HCT116 (cell line): ENCODE measurements around the gene ZGPAT. TPM values are rescaled to one million over a fixed set of nuclear protein-coding genes. Genes with fewer than 3 reads are reported as not detected.

Experiments used
- ATAC-seq: fragments of 200-7000 bp; cut with Tn5 transposase; 2 replicates; pipeline ENCODE4 v1.9.1; 2020; ENCODE audit warnings: mild to moderate bottlenecking, moderate library complexity
- BruUV-seq: library from RNA; stranded (reverse); fragments of 400-500 nt; replicated peaks from 2 replicates; lab custom pipeline; 2021; lab: Mats Ljungman, UMichigan
- CTCF ChIA-PET: fragments of 300-600 bp; sonication (Branson Sonifier 250); formaldehyde crosslinking; loops from one replicate; lab custom pipeline; 2021; ENCODE audit warnings: antibody characterized with exemption; lab: Charles Lee
- POLR2A ChIA-PET: fragments of 300-600, 350-600 bp; sonication (Branson Sonifier 250); formaldehyde crosslinking; loops from one replicate; lab custom pipeline; 2021; ENCODE audit warnings: antibody characterized with exemption; lab: Charles Lee
- RAD21 ChIA-PET, 2 experiments: fragments of 300-600 bp; sonication (Branson Sonifier 250); formaldehyde crosslinking; loops; one replicate each; lab custom pipeline; 2023; ENCODE audit warnings: low total read pairs in 2 of 2; ENCODE audit not compliant: uncharacterized antibody in 2 of 2, unreplicated experiment in 2 of 2, low non-redundant PET in 1 of 2; lab: Charles Lee
- DNase-seq: peaks from one replicate; pipeline ENCODE4 v3.0.0-alpha.2; 2010; ENCODE audit warnings: low read depth, low spot score
- H2AFZ ChIP-seq: fragments of 200-600 bp; shearing (Covaris generic), sonication (generic); 2 replicates; pipeline ENCODE4 v1.6.1; 2017; ENCODE audit warnings: low read depth, mixed run types, mixed read lengths, antibody characterized with exemption, low read length; ENCODE audit not compliant: poor library complexity, severe bottlenecking
- H3K27ac ChIP-seq: 2 replicates; pipeline ENCODE4 v1.5.1; 2012; ENCODE audit warnings: low read depth, low read length
- H3K27me3 ChIP-seq: fragments of 200-600 bp; sonication (generic); 2 replicates; pipeline ENCODE4 v1.6.1; 2016; ENCODE audit warnings: mixed run types, low read length, mixed read lengths; ENCODE audit not compliant: insufficient read depth
- H3K36me3 ChIP-seq, 2 experiments: fragments of 200-500 bp in 1 of 2; fragments of 200-600 bp in 1 of 2; sonication (Bioruptor generic) in 1 of 2; sonication (generic) in 1 of 2; 2 replicates each; pipeline versions ENCODE4 v1.5.1 to v1.6.1; 2014 to 2016; ENCODE audit warnings: low read length in 2 of 2, inconsistent platforms in 1 of 2, mixed read lengths in 1 of 2, mixed run types in 1 of 2; ENCODE audit not compliant: insufficient read depth in 2 of 2, control insufficient read depth in 1 of 2
- H3K4me1 ChIP-seq, 2 experiments: fragments of 200-600 bp in 1 of 2; sonication (generic) in 1 of 2; 2 replicates each; pipeline versions ENCODE4 v1.5.1 to v1.6.1; 2012 to 2017; ENCODE audit warnings: low read length in 2 of 2, inconsistent platforms in 1 of 2, mild to moderate bottlenecking in 1 of 2, mixed read lengths in 1 of 2, mixed run types in 1 of 2, moderate library complexity in 1 of 2; ENCODE audit not compliant: insufficient read depth in 2 of 2, control insufficient read depth in 1 of 2
- H3K4me2 ChIP-seq: fragments of 200-600 bp; sonication (generic); 2 replicates; pipeline ENCODE4 v1.6.1; 2017; ENCODE audit warnings: mixed run types, low read length, mixed read lengths
- H3K4me3 ChIP-seq, 2 experiments: fragments of 200-600 bp in 1 of 2; sonication (generic) in 1 of 2; replicated peaks in 1 of 2; 2 replicates each; pipeline ENCODE4 v1.5.1; 2011 to 2016; ENCODE audit warnings: low read length in 2 of 2, control low read depth in 1 of 2, low read depth in 1 of 2, mild to moderate bottlenecking in 1 of 2, mixed read lengths in 1 of 2, mixed run types in 1 of 2
- H3K79me2 ChIP-seq: fragments of 200-600 bp; sonication (generic); 2 replicates; pipeline ENCODE4 v1.6.1; 2017; ENCODE audit warnings: mild to moderate bottlenecking, mixed run types, low read length, moderate library complexity, mixed read lengths; ENCODE audit not compliant: insufficient read depth
- H3K9ac ChIP-seq: fragments of 200-600 bp; sonication (generic); 2 replicates; pipeline ENCODE4 v1.6.1; 2016; ENCODE audit warnings: low read length, mixed read lengths
- H3K9me2 ChIP-seq: fragments of 200-600 bp; sonication (generic), shearing (Covaris generic); 2 replicates; pipeline ENCODE4 v1.6.1; 2017; ENCODE audit warnings: mixed run types, mild to moderate bottlenecking, moderate library complexity; ENCODE audit not compliant: insufficient read depth
- H3K9me3 ChIP-seq, 2 experiments: fragments of 200-500 bp in 1 of 2; fragments of 200-600 bp in 1 of 2; sonication (Bioruptor generic) in 1 of 2; sonication (generic) in 1 of 2; 2 replicates each; pipeline ENCODE4 v1.6.1; 2014 to 2017; ENCODE audit warnings: low read length in 2 of 2, mixed read lengths in 2 of 2, inconsistent platforms in 1 of 2, low read depth in 1 of 2, mild to moderate bottlenecking in 1 of 2, mixed run types in 1 of 2, moderate library complexity in 1 of 2; ENCODE audit not compliant: control insufficient read depth in 1 of 2, insufficient read depth in 1 of 2
- H4K20me1 ChIP-seq: fragments of 200-600 bp; sonication (generic), shearing (Covaris generic); 2 replicates; pipeline ENCODE4 v1.6.1; 2017; ENCODE audit warnings: mixed run types, mild to moderate bottlenecking, moderate library complexity; ENCODE audit not compliant: insufficient read depth
- intact Hi-C: fragments of 100-400 bp; cut with micrococcal nuclease; formaldehyde crosslinking; loops from 2 replicates; pipeline ENCODE4 v1.10.0; 2022
- total RNA-seq: library from RNA; stranded (reverse); gene quantifications from one replicate; pipeline ENCODE4 v1.2.1, GENCODE V29; 2021; ENCODE audit not compliant: unreplicated experiment
- TF ChIP-seq, protein P1 (sequence below), 3 experiments: fragments of 200-600 bp in 1 of 3; sonication (generic) in 1 of 3; IDR thresholded peaks in 2 of 3; conservative IDR thresholded peaks in 1 of 3; 2 replicates each; pipeline ENCODE4 v1.5.1; 2012 to 2017; ENCODE audit warnings: low read depth in 2 of 3, low read length in 2 of 3, antibody characterized with exemption in 1 of 3, borderline replicate concordance in 1 of 3, control low read depth in 1 of 3, mild to moderate bottlenecking in 1 of 3, mixed read lengths in 1 of 3, mixed run types in 1 of 3, moderate library complexity in 1 of 3; ENCODE audit not compliant: insufficient read depth in 1 of 3
- TF ChIP-seq, protein P2 (sequence below): IDR thresholded peaks from 2 replicates; pipeline ENCODE4 v1.6.1; 2011; ENCODE audit warnings: mild to moderate bottlenecking, low read length, moderate library complexity; ENCODE audit not compliant: insufficient replicate concordance; ENCODE audit errors: extremely low read depth

ZGPAT gene
- total RNA-seq, 1 experiment from 2014 or later: 30.6 TPM

DNA sequence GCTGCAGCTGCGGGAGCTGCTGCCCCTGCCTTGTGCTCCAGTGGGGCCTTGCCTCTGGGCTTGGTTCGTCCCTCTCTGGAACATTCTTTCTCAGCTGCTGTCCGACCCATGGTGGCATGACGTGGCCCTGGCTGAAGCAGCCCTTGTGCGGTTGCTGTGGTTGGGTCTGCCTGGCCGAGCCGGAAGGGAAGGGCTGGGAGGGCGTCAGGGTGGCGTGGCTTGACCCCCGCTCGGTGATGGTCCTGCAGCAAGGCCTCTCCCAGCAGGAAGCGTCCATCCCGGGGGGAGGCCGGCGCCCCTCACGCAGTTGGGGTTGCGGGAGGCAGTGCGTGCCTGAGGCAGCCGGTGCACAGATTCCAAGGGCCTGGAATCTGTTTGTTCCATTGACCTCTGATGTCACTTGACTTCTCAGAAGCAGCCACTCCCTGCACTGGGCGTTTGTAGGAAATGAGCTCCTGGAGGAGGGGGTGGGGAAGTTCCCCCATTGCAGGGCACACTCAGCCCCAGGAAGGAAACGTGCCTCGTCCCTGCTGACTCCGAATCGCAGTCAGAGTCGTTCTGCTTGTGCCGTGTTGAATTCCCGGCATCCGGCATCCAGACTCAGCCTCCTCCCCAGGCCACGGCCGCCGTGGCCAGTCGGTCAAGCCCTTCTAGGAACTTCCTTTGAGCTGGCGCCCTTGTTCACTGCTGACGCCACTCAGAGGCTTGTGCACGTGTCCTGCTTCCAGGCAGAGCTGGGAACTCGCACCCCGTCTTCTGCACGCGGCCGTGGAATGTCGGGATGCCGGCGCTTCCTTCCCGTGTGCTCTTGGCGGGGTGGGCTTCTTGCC lies 21.1 kb upstream of the ZGPAT start:
- RAD21 ChIA-PET: interaction anchor here in 1 of 2 experiments (1.1 kb wide), 1 partner anchor 28 kb away, joined by 4 read pairs; no protein-coding TSS in a partner anchor
- no peak overlapping the region for H2AFZ ChIP-seq
- peak overlapping the region; percentile 67 for H3K9ac ChIP-seq
- no peaks in the 10 kb centered on the region for H3K9me2 ChIP-seq
- H3K27me3 ChIP-seq: no peaks in the 10 kb centered on the region
- peaks cover 0 to 10% of the 10 kb centered on the region in 2 experiments; a peak in 1 of 4 replicates for H3K36me3 ChIP-seq
- TF ChIP-seq, protein P1, sequence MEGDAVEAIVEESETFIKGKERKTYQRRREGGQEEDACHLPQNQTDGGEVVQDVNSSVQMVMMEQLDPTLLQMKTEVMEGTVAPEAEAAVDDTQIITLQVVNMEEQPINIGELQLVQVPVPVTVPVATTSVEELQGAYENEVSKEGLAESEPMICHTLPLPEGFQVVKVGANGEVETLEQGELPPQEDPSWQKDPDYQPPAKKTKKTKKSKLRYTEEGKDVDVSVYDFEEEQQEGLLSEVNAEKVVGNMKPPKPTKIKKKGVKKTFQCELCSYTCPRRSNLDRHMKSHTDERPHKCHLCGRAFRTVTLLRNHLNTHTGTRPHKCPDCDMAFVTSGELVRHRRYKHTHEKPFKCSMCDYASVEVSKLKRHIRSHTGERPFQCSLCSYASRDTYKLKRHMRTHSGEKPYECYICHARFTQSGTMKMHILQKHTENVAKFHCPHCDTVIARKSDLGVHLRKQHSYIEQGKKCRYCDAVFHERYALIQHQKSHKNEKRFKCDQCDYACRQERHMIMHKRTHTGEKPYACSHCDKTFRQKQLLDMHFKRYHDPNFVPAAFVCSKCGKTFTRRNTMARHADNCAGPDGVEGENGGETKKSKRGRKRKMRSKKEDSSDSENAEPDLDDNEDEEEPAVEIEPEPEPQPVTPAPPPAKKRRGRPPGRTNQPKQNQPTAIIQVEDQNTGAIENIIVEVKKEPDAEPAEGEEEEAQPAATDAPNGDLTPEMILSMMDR (IDR thresholded peaks at IDR 0.05 in 2 of 3, conservative IDR thresholded peaks at IDR 0.05 in 1 of 3; ENCODE audit: borderline replicate concordance in 1 of 3, insufficient read depth in 1 of 3, low read depth in 2 of 3, low read length in 2 of 3): no peak
- TF ChIP-seq, protein P2, sequence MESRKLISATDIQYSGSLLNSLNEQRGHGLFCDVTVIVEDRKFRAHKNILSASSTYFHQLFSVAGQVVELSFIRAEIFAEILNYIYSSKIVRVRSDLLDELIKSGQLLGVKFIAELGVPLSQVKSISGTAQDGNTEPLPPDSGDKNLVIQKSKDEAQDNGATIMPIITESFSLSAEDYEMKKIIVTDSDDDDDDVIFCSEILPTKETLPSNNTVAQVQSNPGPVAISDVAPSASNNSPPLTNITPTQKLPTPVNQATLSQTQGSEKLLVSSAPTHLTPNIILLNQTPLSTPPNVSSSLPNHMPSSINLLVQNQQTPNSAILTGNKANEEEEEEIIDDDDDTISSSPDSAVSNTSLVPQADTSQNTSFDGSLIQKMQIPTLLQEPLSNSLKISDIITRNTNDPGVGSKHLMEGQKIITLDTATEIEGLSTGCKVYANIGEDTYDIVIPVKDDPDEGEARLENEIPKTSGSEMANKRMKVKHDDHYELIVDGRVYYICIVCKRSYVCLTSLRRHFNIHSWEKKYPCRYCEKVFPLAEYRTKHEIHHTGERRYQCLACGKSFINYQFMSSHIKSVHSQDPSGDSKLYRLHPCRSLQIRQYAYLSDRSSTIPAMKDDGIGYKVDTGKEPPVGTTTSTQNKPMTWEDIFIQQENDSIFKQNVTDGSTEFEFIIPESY: no peak
- TF ChIP-seq, all 23 proteins: peak for 0
- intact Hi-C loops: no loop called here
- ChIA-PET CTCF (no interaction called here), POLR2A (interaction anchor here (0.9 to 1.0 kb wide), 2 partner anchors 28 to 44 kb away, joined by 4 to 5 read pairs; partner anchors contain the start of gene RTEL1)
- H3K79me2 ChIP-seq: peaks cover 30% of the 10 kb centered on the region
- peak overlapping the region; percentile 80 for H3K4me2 ChIP-seq
- peak overlapping the region; percentile 100 for H3K27ac ChIP-seq
- peak overlapping the region; percentile 7 to 34; a peak in 1 of 4 replicates for H3K4me3 ChIP-seq
- peaks cover 60 to 99% of the 10 kb centered on the region in 2 experiments for H3K4me1 ChIP-seq
- H4K20me1 ChIP-seq: no peaks in the 10 kb centered on the region
- H3K9me3 ChIP-seq: no peaks in the 10 kb centered on the region
- DNase-seq (peak; percentile 57), ATAC-seq (peak; percentile 35)
- TSS peak; percentile 36 for BruUV-seq
